Esophagus squamous epithelium (tissue), 5 donors: ENCODE measurements around the gene FTCD. TPM values are rescaled to one million over a fixed set of nuclear protein-coding genes. Genes with fewer than 3 reads are reported as not detected.
"Not testable (repeated sequence)": the region's sequence is repeated elsewhere in the genome, so short reads cannot be mapped to it uniquely, and the experiment has no call there.

Source experiments
- DNase-seq: peaks from one replicate; lab custom pipeline; 2025; lab: John Stamatoyannopoulos, UW
- H3K27ac ChIP-seq, 4 donors: fragments of 200-600 bp; sonication (generic); one replicate each; pipeline ENCODE4 v1.5.1; 2016 to 2019; ENCODE audit warnings: mild to moderate bottlenecking in 1 of 4
- H3K27me3 ChIP-seq, 4 donors: fragments of 200-600 bp; sonication (generic); 1 replicate in 3 of 4; 2 replicates in 1 of 4; pipeline versions ENCODE4 v1.5.1 to v1.6.0; 2017 to 2021; ENCODE audit warnings: antibody characterized with exemption in 1 of 4
- H3K36me3 ChIP-seq, 3 donors: fragments of 200-600 bp; sonication (generic); one replicate each; pipeline ENCODE4 v1.5.1; 2016 to 2019
- H3K4me1 ChIP-seq, 3 donors: fragments of 200-600 bp; sonication (generic); one replicate each; pipeline ENCODE4 v1.5.1; 2017 to 2019
- H3K4me3 ChIP-seq, 4 donors: fragments of 200-600 bp; sonication (generic); 1 replicate in 3 of 4; 2 replicates in 1 of 4; pipeline ENCODE4 v1.5.1; 2016 to 2019; ENCODE audit warnings: mild to moderate bottlenecking in 2 of 4, moderate library complexity in 1 of 4
- H3K9me3 ChIP-seq, 3 donors: fragments of 200-600 bp; sonication (generic); one replicate each; pipeline ENCODE4 v1.5.1; 2016 to 2019
- POLR2A ChIP-seq, 4 donors: fragments of 450-650 bp; IDR thresholded peaks; one replicate each; pipeline ENCODE4 v1.6.1; 2017; ENCODE audit warnings: antibody characterized with exemption in 4 of 4, mild to moderate bottlenecking in 4 of 4, moderate library complexity in 3 of 4
- WGBS, 2 donors: methylation state at CpG; one replicate each; pipeline ENCODE4 v1.1.5; 2018; 5-methylcytosine and 5-hydroxymethylcytosine counted together
- intact Hi-C: fragments of 100-400 bp; cut with DNase I; formaldehyde crosslinking; loops from one replicate; pipeline ENCODE4 v1.15.0; 2022
- total RNA-seq, 4 donors: library from RNA; depleted of rRNA; stranded (reverse); fragments of >200 nt; gene quantifications; one replicate each; pipeline ENCODE4 v1.1.0, GENCODE V29; 2016
- TF ChIP-seq, protein P1 (sequence below), 6 experiments: fragments of 450-650 bp in 4 of 6; fragments of 200-600 bp in 2 of 6; sonication (generic) in 2 of 6; IDR thresholded peaks; one replicate each; pipeline ENCODE4 v1.5.1; 2016 to 2019; ENCODE audit warnings: antibody characterized with exemption in 6 of 6, mild to moderate bottlenecking in 4 of 6, moderate library complexity in 4 of 6
- donor health status: DM: yes; HTN: yes; CAD: no.

The FTCD gene
- total RNA-seq, 4 donors from 2014 or later = not detected

DNA sequence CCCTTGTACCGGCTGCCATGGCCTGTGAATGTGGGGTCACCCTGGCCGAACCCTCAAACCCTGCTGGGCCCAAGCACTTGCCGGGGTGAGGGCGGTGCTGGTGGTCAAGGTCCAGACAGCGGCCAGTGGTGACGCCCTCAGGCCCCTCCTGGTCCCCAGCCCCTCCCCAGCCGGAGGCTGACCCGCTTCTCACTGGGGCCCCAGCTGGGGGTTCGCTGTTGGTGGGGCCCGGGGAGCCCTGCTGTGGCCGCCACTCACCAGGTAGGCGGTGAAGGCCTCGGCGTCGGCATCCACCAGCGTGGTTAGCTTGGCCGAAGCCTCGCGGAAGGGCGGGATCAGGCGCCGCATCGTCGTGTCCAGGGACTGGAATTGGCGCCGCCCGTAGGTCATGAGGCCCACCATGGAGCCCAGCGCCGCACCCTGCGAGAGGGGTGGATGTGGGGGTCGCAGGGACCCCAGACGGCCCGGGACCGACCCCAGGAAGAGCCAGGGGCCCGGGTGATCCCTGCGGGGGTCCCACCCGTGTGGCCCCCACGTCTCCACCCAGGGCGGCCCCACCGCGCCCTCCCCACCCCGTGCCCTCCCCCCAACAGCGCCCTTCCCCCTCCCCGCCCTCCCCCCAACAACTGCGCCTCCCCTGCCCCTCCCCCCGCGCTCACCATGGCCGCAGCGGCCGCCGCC is 10.1 kb downstream of the FTCD start:
- Histone ChIP-seq H3K4me3 (no peak overlapping the region), H3K27me3 (peaks cover 0 to 11% (median 0%) of the 10 kb centered on the region in 4 donors), H3K27ac (no peak overlapping the region), H3K4me1 (peaks cover 0 to 12% (median 0%) of the 10 kb centered on the region in 3 donors), H3K36me3 (no peaks in the 10 kb centered on the region), H3K9me3 (no peaks in the 10 kb centered on the region)
- intact Hi-C loops = no loop called here
- 20% methylated on average over 1 of the region's 51 CpGs; no CpG with 5 or more reads in 1 of the 2 donors for WGBS, 2 donors
- TF ChIP-seq POLR2A (IDR thresholded peaks at IDR 0.05) = no peak
- TF ChIP-seq, protein P1, sequence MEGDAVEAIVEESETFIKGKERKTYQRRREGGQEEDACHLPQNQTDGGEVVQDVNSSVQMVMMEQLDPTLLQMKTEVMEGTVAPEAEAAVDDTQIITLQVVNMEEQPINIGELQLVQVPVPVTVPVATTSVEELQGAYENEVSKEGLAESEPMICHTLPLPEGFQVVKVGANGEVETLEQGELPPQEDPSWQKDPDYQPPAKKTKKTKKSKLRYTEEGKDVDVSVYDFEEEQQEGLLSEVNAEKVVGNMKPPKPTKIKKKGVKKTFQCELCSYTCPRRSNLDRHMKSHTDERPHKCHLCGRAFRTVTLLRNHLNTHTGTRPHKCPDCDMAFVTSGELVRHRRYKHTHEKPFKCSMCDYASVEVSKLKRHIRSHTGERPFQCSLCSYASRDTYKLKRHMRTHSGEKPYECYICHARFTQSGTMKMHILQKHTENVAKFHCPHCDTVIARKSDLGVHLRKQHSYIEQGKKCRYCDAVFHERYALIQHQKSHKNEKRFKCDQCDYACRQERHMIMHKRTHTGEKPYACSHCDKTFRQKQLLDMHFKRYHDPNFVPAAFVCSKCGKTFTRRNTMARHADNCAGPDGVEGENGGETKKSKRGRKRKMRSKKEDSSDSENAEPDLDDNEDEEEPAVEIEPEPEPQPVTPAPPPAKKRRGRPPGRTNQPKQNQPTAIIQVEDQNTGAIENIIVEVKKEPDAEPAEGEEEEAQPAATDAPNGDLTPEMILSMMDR (IDR thresholded peaks at IDR 0.05) = no peak
- DNase-seq = no peak

DNA sequence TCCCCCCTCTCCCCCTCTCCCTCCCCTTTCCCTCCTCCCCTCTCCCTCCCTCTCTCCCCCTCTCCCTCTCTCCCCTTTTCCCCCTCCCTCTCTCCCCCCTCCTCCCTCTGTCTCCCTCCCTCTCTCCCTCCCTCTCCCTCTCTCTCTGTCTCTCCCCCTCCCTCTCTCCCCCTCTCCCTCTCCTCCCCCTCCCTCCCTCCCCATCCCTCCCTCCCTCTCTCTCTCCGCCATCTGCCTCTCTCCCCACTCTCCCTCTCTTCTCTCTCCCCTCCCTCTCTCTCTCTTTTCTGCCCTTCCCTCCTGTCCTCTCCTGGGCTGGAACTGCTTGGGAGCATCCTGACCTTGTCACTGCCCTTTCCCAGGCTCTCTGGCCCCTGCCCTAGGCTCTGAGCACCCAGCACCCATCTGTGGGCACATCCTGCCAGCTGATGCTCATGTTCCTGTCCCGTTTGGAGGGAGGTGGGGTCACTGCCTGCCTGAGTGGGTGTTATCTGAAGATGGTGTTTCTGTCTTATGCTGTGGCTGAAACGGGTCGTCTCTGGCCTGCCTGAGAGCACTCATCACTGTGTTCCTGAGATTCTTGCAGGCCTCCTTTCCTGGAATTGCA is 10.8 kb downstream of the FTCD start:
- Histone ChIP-seq H3K36me3 (no peaks in the 10 kb centered on the region), H3K27ac (no peak overlapping the region), H3K4me3 (no peak overlapping the region), H3K4me1 (peaks cover 0 to 12% (median 0%) of the 10 kb centered on the region in 3 donors), H3K27me3 (peaks cover 0 to 18% (median 0%) of the 10 kb centered on the region in 4 donors), H3K9me3 (no peaks in the 10 kb centered on the region)
- 0 to 29% methylated on average over 1 of the region's 4 CpGs for WGBS, 2 donors
- DNase-seq = no peak
- TF ChIP-seq POLR2A (IDR thresholded peaks at IDR 0.05) = no peak
- TF ChIP-seq, protein P1 (IDR thresholded peaks at IDR 0.05) = no peak
- intact Hi-C loops = no loop called here

DNA sequence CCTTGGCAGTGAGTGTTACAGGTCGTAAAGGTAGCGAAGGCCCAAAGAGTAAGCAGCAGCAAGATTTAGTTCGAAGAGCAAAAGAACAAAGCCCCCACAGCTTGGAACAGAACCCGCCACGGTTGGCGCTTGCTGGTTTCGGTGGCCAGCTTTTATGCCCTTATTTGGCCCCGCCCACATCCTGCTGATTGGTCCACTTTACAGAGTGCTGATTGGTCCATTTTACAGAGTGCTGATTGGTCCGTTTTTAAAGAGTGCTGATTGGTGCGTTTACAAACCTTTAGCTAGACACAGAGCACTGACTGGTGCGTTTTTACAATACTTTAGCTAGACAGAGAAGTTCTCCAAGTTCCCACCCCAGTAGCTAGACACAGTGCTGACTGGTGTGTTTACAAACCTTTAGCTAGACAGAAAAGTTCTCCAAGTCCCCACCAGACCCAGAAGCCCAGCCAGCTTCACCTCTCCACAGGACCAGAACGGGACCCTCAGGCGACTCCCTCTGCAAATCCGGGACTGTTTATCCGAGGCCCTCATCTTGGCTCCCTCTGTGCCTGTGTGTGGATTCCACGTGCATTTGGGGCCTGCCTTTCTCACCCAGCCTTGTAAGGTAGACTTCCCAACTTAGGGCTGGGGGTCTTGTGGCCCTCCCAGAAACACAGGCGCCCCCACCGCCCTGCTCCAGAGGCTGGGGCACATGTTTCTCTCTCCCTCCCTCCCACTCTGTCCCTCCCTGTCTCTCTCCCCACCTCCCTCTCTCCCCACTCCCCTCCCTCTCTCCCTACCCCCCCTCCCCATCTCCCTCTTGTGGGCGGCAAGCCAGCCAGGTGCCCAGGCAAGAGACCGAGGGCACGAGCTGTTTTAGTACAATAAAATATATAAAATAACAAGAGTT is 12.6 kb downstream of the FTCD start:
- Histone ChIP-seq H3K4me3 (no peak overlapping the region), H3K4me1 (peaks cover 0 to 12% (median 0%) of the 10 kb centered on the region in 3 donors), H3K36me3 (no peaks in the 10 kb centered on the region), H3K27me3 (peaks cover 0 to 35% (median 0%) of the 10 kb centered on the region in 4 donors), H3K9me3 (no peaks in the 10 kb centered on the region), H3K27ac (no peak overlapping the region)
- intact Hi-C loops = no loop called here
- no peak for TF ChIP-seq POLR2A (IDR thresholded peaks at IDR 0.05)
- TF ChIP-seq, protein P1 (IDR thresholded peaks at IDR 0.05) = no peak
- DNase-seq = no peak
- 79 to 81% methylated on average over 16 to 18 of the region's 21 CpGs for WGBS, 2 donors

DNA sequence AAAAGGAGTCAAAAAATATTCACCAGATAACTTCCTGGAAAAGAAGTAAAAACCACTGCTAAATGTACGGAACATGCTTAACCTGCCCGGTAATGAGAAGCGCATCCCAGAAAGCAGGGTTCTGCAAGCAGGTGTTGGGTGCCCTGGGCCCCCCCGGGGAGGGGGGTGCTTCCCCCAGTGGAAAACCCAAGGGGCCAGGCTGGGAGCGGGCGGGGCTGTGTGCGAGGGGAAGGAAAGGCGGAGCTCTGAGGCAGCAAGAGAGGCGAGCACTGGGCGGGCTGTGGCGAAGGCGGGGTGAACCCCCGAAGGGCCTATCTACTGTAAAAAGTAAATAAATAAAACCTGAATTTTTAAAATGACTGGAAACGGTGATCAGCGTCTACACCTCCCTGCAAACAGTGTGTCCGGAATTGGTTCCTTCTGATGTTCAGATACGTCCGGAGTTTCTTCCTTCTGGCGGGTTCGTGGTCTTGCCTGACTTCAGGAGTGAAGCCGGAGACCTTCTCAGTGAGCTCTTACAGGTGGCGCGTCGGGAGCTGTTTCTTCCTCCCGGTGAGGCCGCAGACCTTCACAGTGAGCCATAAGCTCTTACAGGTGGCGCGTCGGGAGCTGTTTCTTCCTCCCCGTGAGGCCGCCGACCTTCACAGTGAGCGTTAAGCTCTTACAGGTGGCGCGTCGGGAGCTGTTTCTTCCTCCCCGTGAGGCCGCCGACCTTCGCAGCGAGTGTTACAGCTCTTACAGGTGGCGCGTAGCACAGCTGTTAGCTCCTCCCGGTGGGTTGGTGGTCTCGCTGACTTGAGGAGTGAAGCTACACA is 13.4 kb downstream of the FTCD start:
- WGBS, 2 donors = 83 to 92% methylated on average over 28 to 40 of the region's 45 CpGs
- Histone ChIP-seq H3K4me3 (no peak overlapping the region), H3K4me1 (peaks cover 0 to 12% (median 0%) of the 10 kb centered on the region in 3 donors), H3K27ac (no peak overlapping the region), H3K27me3 (peaks cover 0 to 44% (median 0%) of the 10 kb centered on the region in 4 donors), H3K9me3 (no peaks in the 10 kb centered on the region), H3K36me3 (no peaks in the 10 kb centered on the region)
- TF ChIP-seq POLR2A (IDR thresholded peaks at IDR 0.05) = no peak
- TF ChIP-seq, protein P1 (IDR thresholded peaks at IDR 0.05) = no peak
- intact Hi-C loops = no loop called here
- no peak for DNase-seq

DNA sequence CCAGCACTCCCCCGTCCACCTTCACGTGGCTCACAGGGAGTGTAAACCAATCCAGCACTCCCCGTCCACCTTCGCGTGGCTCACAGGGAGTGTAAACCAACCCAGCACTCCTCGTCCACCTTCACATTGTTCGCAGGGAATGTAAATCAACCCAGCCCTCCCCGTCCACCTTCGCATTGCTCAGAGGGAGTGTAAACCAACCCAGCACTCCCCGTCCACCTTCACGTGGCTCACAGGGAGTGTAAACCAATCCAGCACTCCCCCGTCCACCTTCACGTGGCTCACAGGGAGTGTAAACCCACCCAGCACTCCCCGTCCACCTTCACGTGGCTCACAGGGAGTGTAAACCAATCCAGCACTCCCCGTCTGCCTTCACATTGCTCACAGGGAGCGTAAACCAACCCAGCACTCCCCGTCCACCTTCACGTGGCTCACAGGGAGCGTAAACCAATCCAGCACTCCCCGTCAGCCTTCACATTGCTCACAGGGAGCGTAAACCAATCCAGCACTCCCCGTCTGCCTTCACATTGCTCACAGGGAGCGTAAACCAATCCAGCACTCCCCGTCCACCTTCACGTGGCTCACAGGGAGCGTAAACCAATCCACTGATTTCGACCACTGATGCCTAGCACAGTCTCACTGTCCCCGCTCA is 14.9 kb downstream of the FTCD start:
- peaks cover 0 to 48% (median 0%) of the 10 kb centered on the region in 4 donors for H3K27me3 ChIP-seq
- H3K4me3 ChIP-seq, H3K9me3 ChIP-seq, H3K36me3 ChIP-seq, intact Hi-C loops, H3K27ac ChIP-seq, DNase-seq: not testable (repeated sequence)
- peaks cover 0 to 12% (median 0%) of the 10 kb centered on the region in 3 donors for H3K4me1 ChIP-seq
- 56 to 58% methylated on average over 21 to 27 of the region's 29 CpGs for WGBS, 2 donors
